ENCODE data around the gene CHTF8.
A peak's percentile ranks its signal among the peaks of the same experiment; 100 is the strongest.

CHTF8 gene

DNA sequence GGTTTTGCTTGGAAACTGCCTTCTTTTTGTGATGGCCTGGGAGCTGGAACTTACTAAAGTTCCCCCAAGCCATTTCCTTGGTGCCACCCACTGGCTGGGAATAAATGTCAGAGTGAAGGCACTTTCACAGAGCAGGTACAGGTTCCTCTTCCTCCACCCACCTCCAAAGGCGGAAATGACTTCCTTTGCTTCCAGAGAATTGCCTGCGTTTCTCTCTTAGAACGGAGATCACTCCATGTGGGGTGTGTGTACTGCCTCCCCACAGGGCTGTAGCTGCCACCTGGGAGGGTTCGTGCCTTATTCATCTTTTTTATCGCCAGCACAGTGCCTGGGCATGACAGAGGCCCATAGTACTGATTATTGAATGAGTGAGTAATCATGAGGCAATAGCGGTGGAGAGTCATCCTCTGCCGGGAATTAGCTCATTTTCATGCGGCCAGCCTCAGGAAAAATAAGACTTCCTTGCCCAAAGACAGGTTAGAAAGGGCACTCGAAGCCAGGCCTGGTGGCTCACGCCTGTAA, 59.1 kb downstream of the CHTF8 start:
- H3K9me3 ChIP-seq (ENCODE audit: control insufficient read depth, insufficient read depth, low read depth, low read length): no peaks in the 10 kb centered on the region
- H3K36me3 ChIP-seq (ENCODE audit: control insufficient read depth in 2 of 2, insufficient read depth in 1 of 2, low read length in 2 of 2): no peaks in the 10 kb centered on the region
- ChIA-PET POLR2A (interaction anchor here (0.6 kb wide), 1 partner anchor 229 kb away, joined by 3 read pairs; no protein-coding TSS in a partner anchor), CTCF (interaction anchor here (0.6 to 2.0 kb wide), 5 partner anchors 8 to 265 kb away, joined by 3 to 6 read pairs (median 4); no protein-coding TSS in a partner anchor)
- H3K4me1 ChIP-seq (ENCODE audit: control insufficient read depth, insufficient read depth, low read length): peaks cover 8% of the 10 kb centered on the region
- no peak overlapping the region for H3K27ac ChIP-seq (ENCODE audit: extremely low read depth, low read depth, low read length)
- H3K4me3 ChIP-seq (ENCODE audit: low read depth, low read length): no peak overlapping the region
- no peak for TF ChIP-seq ZNF76 (tag by site-specific recombination; IDR thresholded peaks at IDR 0.05; ENCODE audit: borderline replicate concordance, low read depth)
- no peak for TF ChIP-seq ZNF391 (tag by site-specific recombination; IDR thresholded peaks at IDR 0.05; ENCODE audit: borderline replicate concordance, low read depth)
- TF ChIP-seq ZNF24 (tag by site-specific recombination; IDR thresholded peaks at IDR 0.05): no peak
- TF ChIP-seq, protein P1, sequence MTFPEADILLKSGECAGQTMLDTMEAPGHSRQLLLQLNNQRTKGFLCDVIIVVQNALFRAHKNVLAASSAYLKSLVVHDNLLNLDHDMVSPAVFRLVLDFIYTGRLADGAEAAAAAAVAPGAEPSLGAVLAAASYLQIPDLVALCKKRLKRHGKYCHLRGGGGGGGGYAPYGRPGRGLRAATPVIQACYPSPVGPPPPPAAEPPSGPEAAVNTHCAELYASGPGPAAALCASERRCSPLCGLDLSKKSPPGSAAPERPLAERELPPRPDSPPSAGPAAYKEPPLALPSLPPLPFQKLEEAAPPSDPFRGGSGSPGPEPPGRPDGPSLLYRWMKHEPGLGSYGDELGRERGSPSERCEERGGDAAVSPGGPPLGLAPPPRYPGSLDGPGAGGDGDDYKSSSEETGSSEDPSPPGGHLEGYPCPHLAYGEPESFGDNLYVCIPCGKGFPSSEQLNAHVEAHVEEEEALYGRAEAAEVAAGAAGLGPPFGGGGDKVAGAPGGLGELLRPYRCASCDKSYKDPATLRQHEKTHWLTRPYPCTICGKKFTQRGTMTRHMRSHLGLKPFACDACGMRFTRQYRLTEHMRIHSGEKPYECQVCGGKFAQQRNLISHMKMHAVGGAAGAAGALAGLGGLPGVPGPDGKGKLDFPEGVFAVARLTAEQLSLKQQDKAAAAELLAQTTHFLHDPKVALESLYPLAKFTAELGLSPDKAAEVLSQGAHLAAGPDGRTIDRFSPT (tag by site-specific recombination; IDR thresholded peaks at IDR 0.05): 0 out of 2 replicates have a peak, but pooled peaks have one; percentile 48
- TF ChIP-seq GLIS1 (tag by site-specific recombination; IDR thresholded peaks at IDR 0.05): peak; percentile 82
- TF ChIP-seq, protein P2, sequence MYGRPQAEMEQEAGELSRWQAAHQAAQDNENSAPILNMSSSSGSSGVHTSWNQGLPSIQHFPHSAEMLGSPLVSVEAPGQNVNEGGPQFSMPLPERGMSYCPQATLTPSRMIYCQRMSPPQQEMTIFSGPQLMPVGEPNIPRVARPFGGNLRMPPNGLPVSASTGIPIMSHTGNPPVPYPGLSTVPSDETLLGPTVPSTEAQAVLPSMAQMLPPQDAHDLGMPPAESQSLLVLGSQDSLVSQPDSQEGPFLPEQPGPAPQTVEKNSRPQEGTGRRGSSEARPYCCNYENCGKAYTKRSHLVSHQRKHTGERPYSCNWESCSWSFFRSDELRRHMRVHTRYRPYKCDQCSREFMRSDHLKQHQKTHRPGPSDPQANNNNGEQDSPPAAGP (tag by site-specific recombination; IDR thresholded peaks at IDR 0.05): 0 out of 2 replicates have a peak, but pooled peaks have one; percentile 16
- no peak for TF ChIP-seq ZNF510 (tag by site-specific recombination; IDR thresholded peaks at IDR 0.05; ENCODE audit: insufficient replicate concordance)
- peak; percentile 100 for TF ChIP-seq ZNF660 (tag by site-specific recombination; IDR thresholded peaks at IDR 0.05)
- TF ChIP-seq, protein P3, sequence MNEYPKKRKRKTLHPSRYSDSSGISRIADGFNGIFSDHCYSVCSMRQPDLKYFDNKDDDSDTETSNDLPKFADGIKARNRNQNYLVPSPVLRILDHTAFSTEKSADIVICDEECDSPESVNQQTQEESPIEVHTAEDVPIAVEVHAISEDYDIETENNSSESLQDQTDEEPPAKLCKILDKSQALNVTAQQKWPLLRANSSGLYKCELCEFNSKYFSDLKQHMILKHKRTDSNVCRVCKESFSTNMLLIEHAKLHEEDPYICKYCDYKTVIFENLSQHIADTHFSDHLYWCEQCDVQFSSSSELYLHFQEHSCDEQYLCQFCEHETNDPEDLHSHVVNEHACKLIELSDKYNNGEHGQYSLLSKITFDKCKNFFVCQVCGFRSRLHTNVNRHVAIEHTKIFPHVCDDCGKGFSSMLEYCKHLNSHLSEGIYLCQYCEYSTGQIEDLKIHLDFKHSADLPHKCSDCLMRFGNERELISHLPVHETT (tag by site-specific recombination; IDR thresholded peaks at IDR 0.05): 0 out of 2 replicates have a peak, but pooled peaks have one; percentile 25
- TF ChIP-seq ZBTB21 (tag by site-specific recombination; IDR thresholded peaks at IDR 0.05): 0 out of 2 replicates have a peak, but pooled peaks have one; percentile 22
- TF ChIP-seq ZBTB7A (tag by site-specific recombination; IDR thresholded peaks at IDR 0.05; ENCODE audit: low read depth): no peak
- TF ChIP-seq ZEB2 (tag by site-specific recombination; IDR thresholded peaks at IDR 0.05): 0 out of 2 replicates have a peak, but pooled peaks have one; percentile 54
- TF ChIP-seq KLF1 (tag by site-specific recombination; IDR thresholded peaks at IDR 0.05): no peak
- peak; percentile 47; the same call in 1 of the 2 replicates for TF ChIP-seq ZNF600 (tag by site-specific recombination; IDR thresholded peaks at IDR 0.05)
- TF ChIP-seq, protein P4, sequence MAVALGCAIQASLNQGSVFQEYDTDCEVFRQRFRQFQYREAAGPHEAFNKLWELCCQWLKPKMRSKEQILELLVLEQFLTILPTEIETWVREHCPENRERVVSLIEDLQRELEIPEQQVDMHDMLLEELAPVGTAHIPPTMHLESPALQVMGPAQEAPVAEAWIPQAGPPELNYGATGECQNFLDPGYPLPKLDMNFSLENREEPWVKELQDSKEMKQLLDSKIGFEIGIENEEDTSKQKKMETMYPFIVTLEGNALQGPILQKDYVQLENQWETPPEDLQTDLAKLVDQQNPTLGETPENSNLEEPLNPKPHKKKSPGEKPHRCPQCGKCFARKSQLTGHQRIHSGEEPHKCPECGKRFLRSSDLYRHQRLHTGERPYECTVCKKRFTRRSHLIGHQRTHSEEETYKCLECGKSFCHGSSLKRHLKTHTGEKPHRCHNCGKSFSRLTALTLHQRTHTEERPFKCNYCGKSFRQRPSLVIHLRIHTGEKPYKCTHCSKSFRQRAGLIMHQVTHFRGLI (tag by site-specific recombination; IDR thresholded peaks at IDR 0.05): peak; percentile 81
- no peak for TF ChIP-seq ZNF768 (tag by site-specific recombination; IDR thresholded peaks at IDR 0.05)
- TF ChIP-seq ZNF423 (tag by site-specific recombination; IDR thresholded peaks at IDR 0.05): no peak
- TF ChIP-seq KLF10 (tag by site-specific recombination; IDR thresholded peaks at IDR 0.05): no peak
- peak; percentile 60; the same call in 1 of the 2 replicates for TF ChIP-seq GLIS2 (tag by site-specific recombination; IDR thresholded peaks at IDR 0.05)
- peak; percentile 72 for TF ChIP-seq ZNF629 (tag by site-specific recombination; IDR thresholded peaks at IDR 0.05)
- no peak for TF ChIP-seq ZNF16 (tag by site-specific recombination; IDR thresholded peaks at IDR 0.05; ENCODE audit: low read depth)
- TF ChIP-seq ZIC2 (tag by site-specific recombination; IDR thresholded peaks at IDR 0.05): peak; percentile 74
- TF ChIP-seq ZSCAN30 (tag by site-specific recombination; IDR thresholded peaks at IDR 0.05): 0 out of 2 replicates have a peak, but pooled peaks have one; percentile 30
- TF ChIP-seq, protein P5, sequence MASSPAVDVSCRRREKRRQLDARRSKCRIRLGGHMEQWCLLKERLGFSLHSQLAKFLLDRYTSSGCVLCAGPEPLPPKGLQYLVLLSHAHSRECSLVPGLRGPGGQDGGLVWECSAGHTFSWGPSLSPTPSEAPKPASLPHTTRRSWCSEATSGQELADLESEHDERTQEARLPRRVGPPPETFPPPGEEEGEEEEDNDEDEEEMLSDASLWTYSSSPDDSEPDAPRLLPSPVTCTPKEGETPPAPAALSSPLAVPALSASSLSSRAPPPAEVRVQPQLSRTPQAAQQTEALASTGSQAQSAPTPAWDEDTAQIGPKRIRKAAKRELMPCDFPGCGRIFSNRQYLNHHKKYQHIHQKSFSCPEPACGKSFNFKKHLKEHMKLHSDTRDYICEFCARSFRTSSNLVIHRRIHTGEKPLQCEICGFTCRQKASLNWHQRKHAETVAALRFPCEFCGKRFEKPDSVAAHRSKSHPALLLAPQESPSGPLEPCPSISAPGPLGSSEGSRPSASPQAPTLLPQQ (tag by site-specific recombination; IDR thresholded peaks at IDR 0.05): no peak
- TF ChIP-seq, protein P6, sequence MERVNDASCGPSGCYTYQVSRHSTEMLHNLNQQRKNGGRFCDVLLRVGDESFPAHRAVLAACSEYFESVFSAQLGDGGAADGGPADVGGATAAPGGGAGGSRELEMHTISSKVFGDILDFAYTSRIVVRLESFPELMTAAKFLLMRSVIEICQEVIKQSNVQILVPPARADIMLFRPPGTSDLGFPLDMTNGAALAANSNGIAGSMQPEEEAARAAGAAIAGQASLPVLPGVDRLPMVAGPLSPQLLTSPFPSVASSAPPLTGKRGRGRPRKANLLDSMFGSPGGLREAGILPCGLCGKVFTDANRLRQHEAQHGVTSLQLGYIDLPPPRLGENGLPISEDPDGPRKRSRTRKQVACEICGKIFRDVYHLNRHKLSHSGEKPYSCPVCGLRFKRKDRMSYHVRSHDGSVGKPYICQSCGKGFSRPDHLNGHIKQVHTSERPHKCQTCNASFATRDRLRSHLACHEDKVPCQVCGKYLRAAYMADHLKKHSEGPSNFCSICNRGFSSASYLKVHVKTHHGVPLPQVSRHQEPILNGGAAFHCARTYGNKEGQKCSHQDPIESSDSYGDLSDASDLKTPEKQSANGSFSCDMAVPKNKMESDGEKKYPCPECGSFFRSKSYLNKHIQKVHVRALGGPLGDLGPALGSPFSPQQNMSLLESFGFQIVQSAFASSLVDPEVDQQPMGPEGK (tag by site-specific recombination; IDR thresholded peaks at IDR 0.05): no peak
- no peak for TF ChIP-seq OVOL3 (tag by site-specific recombination; IDR thresholded peaks at IDR 0.05)
- TF ChIP-seq REPIN1 (tag by site-specific recombination; IDR thresholded peaks at IDR 0.05; ENCODE audit: low read depth): no peak

Measured in HEK293 (cell line).